Measurements from ENCODE around the gene CACNB4. TPM values are rescaled to one million over a fixed set of nuclear protein-coding genes. Genes with fewer than 3 reads are reported as not detected.
"Not testable (repeated sequence)": the region's sequence is repeated elsewhere in the genome, so short reads cannot be mapped to it uniquely, and the experiment has no call there.

Gene CACNB4
- total and polyA plus RNA-seq, 2 donors, result 3.0 to 3.5 TPM

DNA sequence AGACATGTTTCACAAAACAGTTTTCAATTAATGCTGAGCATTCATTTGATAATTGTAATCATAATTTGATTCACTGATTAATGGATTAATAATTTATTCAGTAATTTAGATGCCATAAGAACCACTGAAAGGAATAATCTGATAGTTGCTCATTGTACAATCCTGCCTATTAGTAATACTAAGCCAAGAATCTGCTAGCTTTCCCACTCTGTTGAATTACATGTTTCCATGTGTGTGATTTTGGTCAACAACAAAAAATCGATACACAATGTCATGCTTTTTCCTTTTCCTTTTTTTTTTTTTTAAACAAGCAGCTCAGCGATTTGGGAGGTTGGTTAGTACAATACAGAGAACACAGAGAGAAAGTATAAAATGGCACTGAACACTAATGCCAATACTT is 296.5 kb downstream of the CACNB4 start:
- Histone ChIP-seq H3K36me3 (ENCODE audit: control insufficient read depth in 2 of 2, insufficient read depth in 2 of 2, low read length in 1 of 2) (peaks cover 7 to 26% of the 10 kb centered on the region in 2 donors), H3K27ac (ENCODE audit: low read depth in 1 of 2, low read length in 1 of 2) (no peak overlapping the region), H3K9me3 (ENCODE audit: control insufficient read depth in 2 of 2, insufficient read depth in 1 of 2, low read length in 1 of 2) (no peaks in the 10 kb centered on the region), H3K4me3 (ENCODE audit: low read length in 2 of 2) (no peak overlapping the region), H3K27me3 (ENCODE audit: control insufficient read depth in 2 of 2, insufficient read depth in 1 of 2, low read length in 1 of 2) (no peaks in the 10 kb centered on the region), H3K4me1 (ENCODE audit: control insufficient read depth in 2 of 2, insufficient read depth in 2 of 2, low read length in 2 of 2) (no peaks in the 10 kb centered on the region)
- WGBS, result 95% methylated on average over 2 of the region's 2 CpGs
- DNase-seq (ENCODE audit: low read depth in 6 of 9, low spot score in 9 of 9), result no peak

DNA sequence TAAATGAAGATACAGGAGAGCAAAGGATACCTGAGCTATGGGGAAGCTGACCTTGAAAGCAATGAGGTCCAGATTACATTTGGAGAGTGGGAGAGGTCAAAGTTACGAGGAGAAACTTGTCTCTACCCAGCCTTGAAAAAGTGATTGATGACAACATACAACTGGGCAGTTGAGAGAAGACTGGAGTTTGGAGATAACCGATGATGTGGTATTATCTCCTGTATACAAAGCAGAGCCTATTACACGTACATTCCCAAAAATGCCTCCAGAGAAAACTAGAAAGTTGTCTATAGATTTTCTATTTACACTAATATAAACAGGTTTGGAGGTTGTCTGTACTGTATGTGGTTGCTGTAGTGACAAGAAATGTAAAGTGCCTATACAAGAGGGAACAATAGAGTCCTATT is 299.0 kb downstream of the CACNB4 start:
- no peak overlapping the region for H3K4me3 ChIP-seq (ENCODE audit: low read length in 2 of 2)
- 99% methylated on average over 3 of the region's 3 CpGs for WGBS
- no peaks in the 10 kb centered on the region for H3K9me3 ChIP-seq (ENCODE audit: control insufficient read depth in 2 of 2, insufficient read depth in 1 of 2, low read length in 1 of 2)
- H3K27me3 ChIP-seq (ENCODE audit: control insufficient read depth in 2 of 2, insufficient read depth in 1 of 2, low read length in 1 of 2), result no peaks in the 10 kb centered on the region
- no peak for DNase-seq (ENCODE audit: low read depth in 6 of 9, low spot score in 9 of 9)
- no peak overlapping the region for H3K27ac ChIP-seq (ENCODE audit: low read depth in 1 of 2, low read length in 1 of 2)
- H3K36me3 ChIP-seq (ENCODE audit: control insufficient read depth in 2 of 2, insufficient read depth in 2 of 2, low read length in 1 of 2), result peaks cover 3 to 9% of the 10 kb centered on the region in 2 donors
- H3K4me1 ChIP-seq (ENCODE audit: control insufficient read depth in 2 of 2, insufficient read depth in 2 of 2, low read length in 2 of 2), result no peaks in the 10 kb centered on the region

DNA sequence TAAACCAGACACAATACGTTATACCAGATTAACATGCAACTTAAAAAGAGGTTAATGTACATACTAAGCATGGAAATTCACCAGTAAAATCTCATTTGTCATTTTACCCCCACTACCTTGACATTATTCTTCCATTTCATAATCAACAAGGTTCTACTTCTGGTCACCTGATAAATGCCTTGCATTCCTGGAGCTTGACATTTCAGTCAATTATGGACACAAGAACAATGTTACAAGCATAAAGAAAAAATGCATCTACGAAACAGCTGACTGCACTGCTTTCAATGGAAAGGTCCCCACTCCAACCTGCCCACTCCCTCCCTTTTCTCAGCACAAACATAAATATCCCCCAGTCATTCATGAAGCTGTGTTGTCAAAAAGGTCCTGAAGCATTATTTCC is 302.1 kb downstream of the CACNB4 start:
- H3K27me3 ChIP-seq (ENCODE audit: control insufficient read depth in 2 of 2, insufficient read depth in 1 of 2, low read length in 1 of 2), result no peaks in the 10 kb centered on the region
- no peak for DNase-seq (ENCODE audit: low read depth in 6 of 9, low spot score in 9 of 9)
- peaks cover 0 to 2% of the 10 kb centered on the region in 2 donors for H3K36me3 ChIP-seq (ENCODE audit: control insufficient read depth in 2 of 2, insufficient read depth in 2 of 2, low read length in 1 of 2)
- no peaks in the 10 kb centered on the region for H3K4me1 ChIP-seq (ENCODE audit: control insufficient read depth in 2 of 2, insufficient read depth in 2 of 2, low read length in 2 of 2)
- no peak overlapping the region for H3K4me3 ChIP-seq (ENCODE audit: low read length in 2 of 2)
- 96% methylated on average over 2 of the region's 2 CpGs for WGBS
- H3K27ac ChIP-seq (ENCODE audit: low read depth in 1 of 2, low read length in 1 of 2), result no peak overlapping the region
- H3K9me3 ChIP-seq (ENCODE audit: control insufficient read depth in 2 of 2, insufficient read depth in 1 of 2, low read length in 1 of 2), result peaks cover 0 to 2% of the 10 kb centered on the region in 2 donors

DNA sequence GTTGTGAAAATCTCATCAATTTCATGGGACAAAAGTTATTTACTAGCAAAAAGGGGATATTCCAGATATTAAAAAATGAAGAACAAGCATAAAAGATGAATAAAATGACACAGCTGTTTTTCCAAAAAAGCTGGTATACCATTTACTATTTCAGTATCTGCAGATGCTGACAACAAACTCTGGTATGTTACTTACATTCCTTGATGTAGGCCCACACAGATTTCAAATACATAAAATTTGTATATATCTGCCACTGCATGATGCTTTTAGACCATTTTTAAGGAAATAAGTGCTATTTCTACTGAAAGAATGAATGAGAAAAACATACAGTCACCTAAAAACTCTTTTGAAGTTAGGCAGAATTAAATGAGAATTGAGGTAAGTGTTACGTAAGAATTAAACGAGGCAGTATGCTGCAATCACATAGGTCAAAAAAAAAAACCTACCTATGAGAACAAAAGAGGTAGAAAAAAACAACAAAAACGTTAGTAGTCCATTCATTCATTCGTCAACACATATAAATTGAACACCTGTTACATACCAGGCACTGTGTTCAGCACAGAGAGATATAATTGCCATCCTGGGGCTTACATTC is 303.1 kb downstream of the CACNB4 start:
- Histone ChIP-seq H3K9me3 (ENCODE audit: control insufficient read depth in 2 of 2, insufficient read depth in 1 of 2, low read length in 1 of 2) (peaks cover 0 to 2% of the 10 kb centered on the region in 2 donors), H3K27me3 (ENCODE audit: control insufficient read depth in 2 of 2, insufficient read depth in 1 of 2, low read length in 1 of 2) (no peaks in the 10 kb centered on the region), H3K4me1 (ENCODE audit: control insufficient read depth in 2 of 2, insufficient read depth in 2 of 2, low read length in 2 of 2) (no peaks in the 10 kb centered on the region), H3K36me3 (ENCODE audit: control insufficient read depth in 2 of 2, insufficient read depth in 2 of 2, low read length in 1 of 2) (peaks cover 0 to 2% of the 10 kb centered on the region in 2 donors), H3K4me3 (ENCODE audit: low read length in 2 of 2) (no peak overlapping the region), H3K27ac (ENCODE audit: low read depth in 1 of 2, low read length in 1 of 2) (no peak overlapping the region)
- WGBS, result 96% methylated on average over 4 of the region's 4 CpGs
- no peak for DNase-seq (ENCODE audit: low read depth in 6 of 9, low spot score in 9 of 9)

DNA sequence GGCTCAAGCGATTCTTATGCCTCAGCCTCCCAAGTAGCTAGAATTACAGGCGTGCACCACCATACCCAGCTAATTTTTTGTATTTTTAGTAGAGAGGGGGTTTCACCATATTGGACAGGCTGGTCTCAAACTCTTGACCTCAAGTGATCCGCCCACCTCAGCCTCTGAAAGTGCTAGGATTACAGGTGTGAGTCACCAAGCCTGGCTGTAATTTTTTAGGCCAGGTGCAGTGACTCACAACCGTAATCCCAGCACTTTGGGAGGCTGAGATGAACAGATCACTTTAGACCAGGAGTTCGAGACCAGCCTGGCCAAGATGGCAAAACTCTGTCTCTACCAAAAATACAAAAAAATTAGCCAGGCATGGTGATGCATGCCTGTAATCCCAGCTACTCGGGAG is 304.4 kb downstream of the CACNB4 start:
- H3K27ac ChIP-seq (ENCODE audit: low read depth in 1 of 2, low read length in 1 of 2); H3K27me3 ChIP-seq (ENCODE audit: control insufficient read depth in 2 of 2, insufficient read depth in 1 of 2, low read length in 1 of 2); H3K4me1 ChIP-seq (ENCODE audit: control insufficient read depth in 2 of 2, insufficient read depth in 2 of 2, low read length in 2 of 2); H3K4me3 ChIP-seq (ENCODE audit: low read length in 2 of 2); H3K9me3 ChIP-seq (ENCODE audit: control insufficient read depth in 2 of 2, insufficient read depth in 1 of 2, low read length in 1 of 2); DNase-seq (ENCODE audit: low read depth in 6 of 9, low spot score in 9 of 9); H3K36me3 ChIP-seq (ENCODE audit: control insufficient read depth in 2 of 2, insufficient read depth in 2 of 2, low read length in 1 of 2): not testable (repeated sequence)
- WGBS, result 96% methylated on average over 6 of the region's 6 CpGs

DNA sequence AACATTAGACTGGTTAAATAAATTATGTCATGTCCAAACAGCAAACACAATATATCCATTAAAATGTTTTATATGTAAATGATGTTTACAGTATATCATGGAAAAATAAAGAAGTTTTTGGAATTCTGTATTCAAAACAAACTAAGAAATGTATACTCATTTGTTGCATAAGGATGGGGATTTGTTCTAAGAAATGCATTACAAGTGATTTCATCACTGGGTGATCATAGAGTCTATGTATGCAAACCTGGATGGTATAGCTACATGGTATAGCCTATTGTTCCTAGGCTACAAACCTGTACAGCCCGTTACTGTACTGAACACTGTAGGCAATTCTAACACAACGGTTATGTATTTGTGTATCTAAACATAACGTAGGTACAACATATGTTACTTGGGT is 305.7 kb downstream of the CACNB4 start:
- no peaks in the 10 kb centered on the region for H3K27me3 ChIP-seq (ENCODE audit: control insufficient read depth in 2 of 2, insufficient read depth in 1 of 2, low read length in 1 of 2)
- no peak overlapping the region for H3K27ac ChIP-seq (ENCODE audit: low read depth in 1 of 2, low read length in 1 of 2)
- H3K36me3 ChIP-seq (ENCODE audit: control insufficient read depth in 2 of 2, insufficient read depth in 2 of 2, low read length in 1 of 2), result peaks cover 0 to 2% of the 10 kb centered on the region in 2 donors
- H3K9me3 ChIP-seq (ENCODE audit: control insufficient read depth in 2 of 2, insufficient read depth in 1 of 2, low read length in 1 of 2), result peaks cover 0 to 2% of the 10 kb centered on the region in 2 donors
- no peaks in the 10 kb centered on the region for H3K4me1 ChIP-seq (ENCODE audit: control insufficient read depth in 2 of 2, insufficient read depth in 2 of 2, low read length in 2 of 2)
- no peak for DNase-seq (ENCODE audit: low read depth in 6 of 9, low spot score in 9 of 9)
- H3K4me3 ChIP-seq (ENCODE audit: low read length in 2 of 2), result no peak overlapping the region
- WGBS, result over 99% methylated on average over 3 of the region's 3 CpGs

DNA sequence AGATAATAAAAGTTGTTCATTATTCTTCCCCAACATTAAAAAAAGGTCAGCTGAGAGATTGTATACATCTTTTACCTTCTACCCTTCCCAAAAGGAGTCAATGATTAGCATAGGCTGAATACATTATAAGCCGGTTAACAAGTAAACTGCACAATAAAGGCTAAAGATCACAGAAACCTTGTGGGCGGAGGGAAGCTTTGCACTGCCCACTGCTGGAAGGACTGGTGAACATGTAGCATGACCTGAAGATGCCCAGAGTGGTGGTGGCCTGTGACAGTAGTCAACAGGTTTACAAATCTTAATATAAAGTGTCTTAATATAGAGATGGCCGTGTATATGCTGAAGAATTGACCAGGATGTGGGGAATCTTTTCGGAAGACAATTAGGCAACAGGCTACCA is 306.3 kb downstream of the CACNB4 start:
- 98% methylated on average over 4 of the region's 4 CpGs for whole genome bisulfite sequencing

DNA sequence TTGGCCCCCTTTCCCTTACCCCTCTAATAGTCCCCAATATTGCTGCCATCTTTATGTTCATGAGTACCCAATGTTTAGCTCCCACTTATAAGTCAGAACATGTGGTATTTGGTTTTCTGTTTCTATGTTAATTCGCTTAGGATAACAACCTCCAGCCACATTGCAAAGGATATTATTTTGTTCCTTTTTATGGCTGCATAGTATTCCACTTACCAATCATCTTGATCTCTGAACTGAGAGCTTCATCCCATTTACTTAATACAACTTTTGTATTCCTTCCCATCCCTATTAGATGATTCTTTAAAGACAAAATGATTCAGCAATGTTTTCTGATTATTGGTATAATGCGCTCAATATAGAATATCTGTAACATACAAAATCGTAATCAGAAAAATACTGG is 307.3 kb downstream of the CACNB4 start:
- Histone ChIP-seq H3K27ac (ENCODE audit: low read depth in 1 of 2, low read length in 1 of 2) (no peak overlapping the region), H3K4me1 (ENCODE audit: control insufficient read depth in 2 of 2, insufficient read depth in 2 of 2, low read length in 2 of 2) (no peaks in the 10 kb centered on the region), H3K4me3 (ENCODE audit: low read length in 2 of 2) (no peak overlapping the region), H3K36me3 (ENCODE audit: control insufficient read depth in 2 of 2, insufficient read depth in 2 of 2, low read length in 1 of 2) (peaks cover 0 to 2% of the 10 kb centered on the region in 2 donors), H3K27me3 (ENCODE audit: control insufficient read depth in 2 of 2, insufficient read depth in 1 of 2, low read length in 1 of 2) (no peaks in the 10 kb centered on the region), H3K9me3 (ENCODE audit: control insufficient read depth in 2 of 2, insufficient read depth in 1 of 2, low read length in 1 of 2) (peaks cover 0 to 2% of the 10 kb centered on the region in 2 donors)
- 98% methylated on average over 3 of the region's 3 CpGs for WGBS
- DNase-seq (ENCODE audit: low read depth in 6 of 9, low spot score in 9 of 9), result no peak

More for the DNA sequence above, 306.3 kb downstream of the CACNB4 start:
- Histone ChIP-seq H3K36me3 (ENCODE audit: control insufficient read depth in 2 of 2, insufficient read depth in 2 of 2, low read length in 1 of 2) (peaks cover 0 to 2% of the 10 kb centered on the region in 2 donors), H3K9me3 (ENCODE audit: control insufficient read depth in 2 of 2, insufficient read depth in 1 of 2, low read length in 1 of 2) (peaks cover 0 to 2% of the 10 kb centered on the region in 2 donors), H3K4me3 (ENCODE audit: low read length in 2 of 2) (no peak overlapping the region), H3K4me1 (ENCODE audit: control insufficient read depth in 2 of 2, insufficient read depth in 2 of 2, low read length in 2 of 2) (no peaks in the 10 kb centered on the region), H3K27me3 (ENCODE audit: control insufficient read depth in 2 of 2, insufficient read depth in 1 of 2, low read length in 1 of 2) (no peaks in the 10 kb centered on the region), H3K27ac (ENCODE audit: low read depth in 1 of 2, low read length in 1 of 2) (no peak overlapping the region)
- no peak for DNase-seq (ENCODE audit: low read depth in 6 of 9, low spot score in 9 of 9)

DNA sequence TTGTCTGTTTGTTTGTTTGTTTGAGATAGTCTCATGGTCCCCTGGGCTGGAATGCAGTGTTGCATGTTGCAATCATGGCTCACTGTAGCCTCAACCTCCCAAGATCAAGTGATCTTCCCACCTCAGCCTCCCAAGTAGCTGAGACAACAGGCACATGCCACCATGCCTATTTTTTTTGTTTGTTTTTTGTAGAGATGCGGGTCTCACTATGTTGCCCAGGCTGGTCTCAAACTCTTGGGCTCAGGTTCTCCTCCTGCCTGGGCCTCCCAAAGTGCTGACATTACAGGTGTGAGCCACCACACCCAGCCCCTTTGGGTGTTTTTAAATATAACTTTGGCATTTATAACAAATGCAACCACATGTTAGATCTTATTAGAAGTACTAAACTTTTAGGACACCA is 308.2 kb downstream of the CACNB4 start:
- peaks cover 0 to 8% of the 10 kb centered on the region in 2 donors for H3K36me3 ChIP-seq (ENCODE audit: control insufficient read depth in 2 of 2, insufficient read depth in 2 of 2, low read length in 1 of 2)
- peaks cover 0 to 2% of the 10 kb centered on the region in 2 donors for H3K9me3 ChIP-seq (ENCODE audit: control insufficient read depth in 2 of 2, insufficient read depth in 1 of 2, low read length in 1 of 2)
- H3K27me3 ChIP-seq (ENCODE audit: control insufficient read depth in 2 of 2, insufficient read depth in 1 of 2, low read length in 1 of 2), result no peaks in the 10 kb centered on the region
- 100% methylated on average over 1 of the region's 1 CpG for WGBS
- H3K4me1 ChIP-seq (ENCODE audit: control insufficient read depth in 2 of 2, insufficient read depth in 2 of 2, low read length in 2 of 2), result no peaks in the 10 kb centered on the region
- no peak overlapping the region for H3K27ac ChIP-seq (ENCODE audit: low read depth in 1 of 2, low read length in 1 of 2)
- no peak for DNase-seq (ENCODE audit: low read depth in 6 of 9, low spot score in 9 of 9)
- no peak overlapping the region for H3K4me3 ChIP-seq (ENCODE audit: low read length in 2 of 2)

Measured in thymus (tissue), 11 donors.